GM19324 (cell line): ENCODE measurements around the gene AP1AR.
"Not testable (repeated sequence)": the region's sequence is repeated elsewhere in the genome, so short reads cannot be mapped to it uniquely, and the experiment has no call there.

Experiments used
- ATAC-seq: cut with Tn5 transposase; IDR thresholded peaks from one replicate; pipeline ENCODE4 v1.9.1; 2021; ENCODE audit warnings: mild to moderate bottlenecking, moderate library complexity; ENCODE audit not compliant: unreplicated experiment, low FRiP score

AP1AR gene

DNA sequence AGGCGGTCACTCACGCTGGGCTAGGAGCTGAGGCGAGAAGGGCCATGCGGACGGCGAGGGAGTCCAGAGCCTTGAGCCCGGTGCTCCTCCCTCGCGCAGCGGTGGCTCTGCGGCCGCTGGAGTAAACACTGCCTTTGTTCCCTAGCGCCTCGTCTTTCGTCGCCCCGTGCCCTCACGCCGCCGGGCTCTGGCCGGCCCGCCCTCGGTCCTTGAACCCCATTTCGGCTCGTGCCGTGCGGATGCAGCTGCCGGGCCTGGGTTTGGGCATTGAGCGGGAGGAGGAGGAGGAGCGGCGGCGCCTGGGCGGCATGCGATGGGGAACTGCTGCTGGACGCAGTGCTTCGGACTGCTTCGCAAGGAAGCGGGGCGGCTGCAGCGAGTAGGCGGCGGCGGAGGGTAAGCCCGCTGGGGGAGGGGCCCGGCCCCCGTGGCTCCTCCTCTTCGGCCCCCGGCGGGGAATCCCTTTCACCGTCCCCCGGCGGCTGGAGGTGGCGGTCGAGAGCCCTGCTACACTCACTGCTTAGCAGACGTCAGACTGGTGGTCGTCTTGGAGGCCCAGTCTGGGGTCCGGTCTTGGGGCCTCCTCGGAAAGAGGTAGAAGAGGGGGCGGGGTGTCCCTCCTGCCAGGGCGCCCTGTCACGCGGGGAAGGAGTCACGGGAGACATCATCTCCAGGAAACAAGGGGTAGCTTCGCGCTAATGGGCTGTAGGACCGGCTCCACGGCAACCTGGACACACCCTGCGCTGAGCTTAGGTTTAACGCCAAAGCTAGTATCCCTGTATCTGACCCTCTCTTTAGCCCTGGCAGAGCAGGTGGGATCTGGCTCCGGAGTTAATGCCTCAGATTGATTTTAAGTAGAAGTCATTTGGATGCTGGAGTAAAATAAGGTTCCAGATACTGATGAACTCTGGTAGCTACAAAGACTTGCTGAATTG is at the start of gene AP1AR:
Gene AP1AR, plus strand, starts transcription at position 9 of the 935 bp plus-strand sequence. Its CDS starts 305 bp downstream, at position 314.
- ATAC-seq = peak; percentile 70

DNA sequence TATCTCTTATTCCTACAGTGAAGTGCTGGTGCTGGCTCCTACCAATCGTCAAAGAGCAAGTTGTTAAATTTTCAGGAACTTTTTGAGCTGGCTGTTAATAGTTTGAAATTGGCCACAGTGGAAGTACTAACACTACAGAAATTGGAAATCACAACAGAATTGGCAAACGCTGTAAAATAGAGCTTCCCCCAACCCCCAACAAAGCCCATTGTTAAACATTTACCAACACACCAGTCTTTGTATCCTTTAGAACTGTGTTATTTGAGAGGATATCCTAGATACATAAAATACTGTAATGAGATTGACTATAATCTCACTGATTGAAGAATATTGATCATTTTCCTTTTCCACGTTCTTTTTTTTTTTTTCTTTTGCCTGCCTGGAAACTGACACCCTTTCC is 49.0 kb upstream of the AP1AR start:
- ATAC-seq = no peak

- no peak for ATAC-seq
These were observed 48.3 kb upstream of the AP1AR start for GRCh38 chr4:112183252-112183651.

DNA sequence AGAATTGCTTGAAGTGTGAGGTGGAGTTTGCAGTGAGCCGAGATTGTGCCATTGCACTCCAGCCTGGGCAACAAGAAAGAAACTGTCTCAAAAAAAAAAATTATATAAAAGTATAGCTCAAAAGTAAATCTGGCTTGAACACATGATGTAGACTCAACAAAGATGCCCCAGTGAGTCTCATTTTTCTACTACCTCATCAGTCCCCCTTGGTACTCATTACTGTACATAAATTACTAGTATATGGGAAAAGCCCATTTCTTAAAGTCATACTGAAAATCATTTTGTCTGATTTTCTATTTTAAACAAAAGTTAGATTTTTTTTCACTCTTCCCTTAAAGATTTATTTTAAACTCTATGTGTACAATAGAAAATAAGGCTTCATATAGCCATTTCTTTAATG is 47.1 kb upstream of the AP1AR start:
- no peak for ATAC-seq

DNA sequence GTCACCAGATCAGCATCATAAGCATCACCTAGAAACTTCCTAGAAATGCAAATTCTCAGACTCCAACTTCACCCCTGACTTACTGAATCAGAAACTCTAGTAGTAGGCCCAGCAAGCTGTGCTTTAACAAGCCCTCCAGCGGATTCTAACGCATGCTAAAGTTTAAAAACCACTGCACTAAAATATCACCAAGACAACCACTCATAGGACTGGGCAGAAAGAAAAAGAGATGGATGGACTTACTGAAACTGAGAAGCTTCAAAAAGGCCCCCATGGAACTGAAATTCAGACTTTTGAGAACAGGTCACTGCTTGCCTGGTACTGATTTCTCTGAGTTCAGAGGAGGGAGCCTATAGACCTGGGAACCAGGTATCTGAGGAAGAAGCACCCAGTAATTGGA is 46.3 kb upstream of the AP1AR start:
- ATAC-seq = peak; percentile 73

GRCh38 chr4:112185740-112186670 is 45.6 kb upstream of the AP1AR start:
- ATAC-seq = no peak

DNA sequence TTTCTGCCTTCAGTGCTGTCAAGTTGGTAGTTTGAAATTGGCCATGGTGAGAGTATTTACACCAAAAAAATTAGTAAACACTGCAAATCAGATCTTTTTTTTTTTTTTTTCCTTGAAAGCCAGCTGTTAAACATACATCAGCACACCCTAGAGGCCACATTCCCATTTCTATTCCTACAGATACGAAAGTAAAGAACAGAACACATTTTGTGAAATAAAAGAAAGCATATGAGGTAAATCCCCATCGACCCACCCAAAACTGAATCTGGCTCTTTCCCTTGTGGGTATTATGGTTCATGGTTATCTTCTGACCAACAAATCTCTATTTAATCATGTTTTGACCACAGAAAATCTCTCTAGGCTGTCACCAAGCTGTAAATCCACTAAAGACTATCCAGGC is 41.8 kb upstream of the AP1AR start:
- no peak for ATAC-seq

- no peak for ATAC-seq
These were observed 40.9 kb upstream of the AP1AR start for GRCh38 chr4:112190684-112191083.

- ATAC-seq = no peak
These were observed 35.1 kb upstream of the AP1AR start for GRCh38 chr4:112196461-112196860.

- no peak for ATAC-seq
These were observed 32.5 kb upstream of the AP1AR start for GRCh38 chr4:112199041-112199440.

DNA sequence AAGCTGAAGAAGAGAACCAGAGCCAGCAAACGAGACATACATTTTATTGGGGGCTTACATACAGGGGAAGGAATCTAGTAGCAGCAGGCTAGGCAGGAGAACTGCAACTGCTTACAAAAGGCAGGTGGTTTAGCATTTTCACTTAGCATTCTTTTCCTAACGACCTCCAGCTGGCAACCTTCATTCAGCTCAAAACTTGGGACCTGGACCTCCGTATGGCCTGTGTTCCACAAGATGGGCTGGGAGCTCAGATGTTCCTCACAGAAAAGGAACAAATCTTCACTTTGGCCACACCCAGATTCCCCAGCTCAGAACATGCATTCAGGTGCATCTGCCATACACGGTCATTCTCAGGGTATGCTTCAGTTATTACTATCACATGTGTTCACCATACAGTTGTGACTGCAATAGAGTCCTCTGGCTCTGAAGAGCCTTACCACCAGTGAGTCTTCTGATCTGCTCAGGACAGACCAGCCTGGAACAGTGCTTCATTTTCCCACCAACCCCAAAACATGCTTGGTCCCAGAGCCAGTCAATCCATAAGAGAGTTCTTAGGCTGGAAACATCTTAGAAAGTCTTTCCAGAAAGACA is 29.6 kb upstream of the AP1AR start:
- ATAC-seq = no peak

- ATAC-seq = no peak
These were observed 28.0 kb upstream of the AP1AR start for GRCh38 chr4:112203593-112203992.

GRCh38 chr4:112206431-112206830 is 25.2 kb upstream of the AP1AR start:
- no peak for ATAC-seq

- not testable (repeated sequence) for ATAC-seq
These were observed 23.2 kb upstream of the AP1AR start for GRCh38 chr4:112208137-112209095.

- ATAC-seq = no peak
These were observed 20.8 kb upstream of the AP1AR start for GRCh38 chr4:112210777-112211176.

DNA sequence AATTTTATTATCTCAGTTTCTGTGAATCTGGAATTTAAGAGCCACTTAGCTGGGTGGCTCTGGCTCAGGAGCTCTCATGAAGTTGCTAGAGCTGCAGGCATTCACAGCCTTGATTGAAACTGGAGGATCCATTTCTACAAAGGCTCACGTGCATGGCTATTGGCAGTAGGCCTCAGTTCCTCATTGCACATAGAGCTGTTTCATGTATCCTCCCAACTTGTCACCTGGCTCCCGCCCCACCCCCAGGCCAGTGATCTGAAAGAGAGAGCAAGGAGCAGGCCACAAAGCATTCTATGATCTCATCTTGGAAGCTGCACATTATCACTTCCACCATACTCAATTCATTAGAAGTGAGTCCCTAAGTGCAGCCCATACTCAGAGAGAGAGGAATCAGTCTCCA is 18.5 kb upstream of the AP1AR start:
- ATAC-seq = peak; percentile 67

DNA sequence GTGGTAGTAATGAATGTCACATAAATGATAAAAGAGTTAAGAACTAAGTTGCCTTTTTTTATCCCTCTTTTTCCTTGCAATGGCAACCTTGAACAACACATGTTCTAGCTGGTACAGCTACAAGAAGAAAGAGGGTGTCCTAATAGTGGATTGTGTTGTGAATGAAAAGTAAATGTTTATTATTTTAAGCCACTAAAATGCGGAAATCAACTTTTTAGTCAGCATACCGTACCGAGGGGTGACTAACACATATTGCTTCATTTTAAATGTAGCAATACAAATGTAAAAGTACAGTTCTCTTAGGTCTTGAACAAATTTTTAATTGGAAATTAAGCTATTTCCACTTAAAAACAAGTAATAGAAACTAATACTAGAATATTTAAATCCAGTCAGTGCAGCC is 17.7 kb upstream of the AP1AR start:
- no peak for ATAC-seq

DNA sequence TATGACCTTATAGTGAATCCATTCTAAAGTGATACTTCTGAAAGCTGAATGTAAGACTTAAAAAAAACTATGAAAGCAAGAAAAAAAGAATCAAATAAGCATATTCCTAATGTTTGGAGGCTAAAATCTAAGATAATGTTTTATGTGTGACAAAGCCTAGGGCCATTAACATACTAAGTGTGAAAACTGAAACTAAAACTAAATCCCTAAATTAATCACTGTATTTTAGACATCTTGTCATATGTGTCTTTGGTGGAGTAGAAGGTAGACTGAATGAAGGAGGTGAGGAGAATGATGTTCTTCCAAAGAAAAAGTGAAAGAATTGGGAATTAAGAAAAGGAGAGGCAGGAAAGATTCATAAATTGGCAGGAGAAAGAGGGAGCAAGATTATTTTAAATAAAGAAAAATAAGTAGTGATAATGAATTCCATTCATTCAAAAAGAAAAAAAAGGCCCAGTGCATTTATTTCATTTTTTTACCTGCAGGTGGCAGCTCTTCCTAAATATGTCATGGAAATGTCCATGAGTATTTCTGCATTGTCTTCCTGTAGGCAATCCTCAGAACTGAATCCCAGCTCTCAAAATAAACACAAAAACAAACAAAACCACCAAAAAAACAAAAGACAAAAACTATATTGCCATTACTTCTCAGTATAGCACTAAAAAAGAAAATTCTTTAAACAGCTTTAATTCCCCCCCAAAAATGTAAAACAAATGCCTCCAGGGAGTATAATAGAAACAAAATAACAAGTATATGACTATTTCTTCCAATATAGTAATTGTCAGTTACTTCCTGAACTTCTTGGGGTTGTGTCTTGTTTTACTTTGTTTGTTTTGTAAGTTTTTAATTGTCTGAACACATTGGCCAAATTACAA is 17.0 kb upstream of the AP1AR start:
- no peak for ATAC-seq
